GM21576 (cell line): ENCODE data around the gene KLHL12.

Experiments
- ATAC-seq: cut with Tn5 transposase; IDR thresholded peaks from one replicate; pipeline ENCODE4 v1.9.1; 2021; ENCODE audit warnings: mild to moderate bottlenecking, moderate library complexity; ENCODE audit not compliant: unreplicated experiment

The KLHL12 gene

DNA sequence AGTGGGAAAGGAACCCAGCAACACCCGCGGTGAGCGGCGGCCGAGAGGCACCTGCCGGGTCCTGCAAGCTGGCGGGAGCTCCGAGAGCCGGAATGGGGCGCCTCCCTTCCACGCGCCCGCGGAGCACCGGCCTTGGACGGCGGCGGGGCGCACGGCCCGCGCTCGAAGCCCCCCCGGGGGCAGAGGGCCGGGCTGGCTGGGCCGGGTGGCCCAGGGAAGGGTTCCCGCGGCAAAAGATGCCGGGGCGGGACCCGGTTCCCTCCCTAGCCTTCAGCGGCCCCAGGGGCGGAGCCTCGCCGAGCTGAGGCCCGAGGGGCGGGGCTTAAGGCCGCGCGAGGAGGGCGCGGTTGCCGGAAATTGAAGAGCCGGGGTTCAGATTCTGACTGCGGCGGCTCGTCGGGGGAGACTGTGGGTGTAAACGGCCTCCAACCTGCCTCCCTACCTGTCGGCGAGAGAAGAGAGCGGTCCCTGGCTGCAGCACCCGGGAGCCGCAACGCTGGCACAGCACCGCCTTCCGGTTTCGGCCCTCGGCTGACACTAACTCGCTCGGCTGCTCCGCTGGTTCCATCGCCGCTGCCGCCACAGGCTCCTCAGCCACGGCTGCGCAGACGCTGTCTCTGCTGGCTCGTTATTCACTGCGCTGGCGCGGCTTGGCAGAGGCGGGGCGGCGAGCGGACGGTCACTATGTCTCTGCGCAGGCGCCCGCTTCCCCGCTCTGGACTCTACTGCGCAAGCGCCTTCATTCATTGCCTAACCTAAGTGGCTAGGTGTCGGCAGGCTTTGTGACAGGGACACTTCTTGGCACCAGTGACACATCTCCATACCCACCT lies 38.3 kb downstream of the KLHL12 start, which contains the start of gene RABIF:
TSS of gene RABIF (minus strand) at position 619 of the 830 bp plus-strand sequence. CDS start at position 568, 51 bp downstream.
- peak; percentile 86 for ATAC-seq

- ATAC-seq = no peak
Observed at GRCh38 chr1:202888221-202888530, 38.9 kb downstream of the KLHL12 start.

DNA sequence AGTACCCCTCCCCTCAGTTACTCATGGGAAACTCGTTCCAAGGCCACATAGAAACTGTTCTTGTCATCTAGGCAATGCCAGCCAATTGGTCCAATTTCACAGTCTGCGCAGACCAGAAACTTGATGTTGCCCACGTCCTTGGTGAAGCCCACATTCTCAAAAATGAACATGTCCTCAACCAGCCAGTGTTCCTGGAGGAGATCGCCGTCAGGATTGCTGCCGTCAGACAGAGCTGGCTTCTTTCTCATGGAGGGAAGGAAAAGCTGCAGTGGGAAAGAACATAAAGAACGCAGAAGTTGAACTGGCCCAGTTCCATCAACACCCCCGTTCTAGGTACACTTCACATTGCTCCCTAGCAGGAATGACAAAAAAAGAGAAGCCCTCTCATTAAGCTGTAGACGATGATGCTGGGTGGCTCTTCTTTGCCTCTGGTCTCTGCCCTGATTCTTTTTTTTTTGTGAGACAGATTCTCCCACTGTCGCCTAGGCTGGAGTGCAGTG lies 46.0 kb downstream of the KLHL12 start:
- ATAC-seq = no peak

GRCh38 chr1:202880062-202880461 lies 47.0 kb downstream of the KLHL12 start:
- no peak for ATAC-seq

DNA sequence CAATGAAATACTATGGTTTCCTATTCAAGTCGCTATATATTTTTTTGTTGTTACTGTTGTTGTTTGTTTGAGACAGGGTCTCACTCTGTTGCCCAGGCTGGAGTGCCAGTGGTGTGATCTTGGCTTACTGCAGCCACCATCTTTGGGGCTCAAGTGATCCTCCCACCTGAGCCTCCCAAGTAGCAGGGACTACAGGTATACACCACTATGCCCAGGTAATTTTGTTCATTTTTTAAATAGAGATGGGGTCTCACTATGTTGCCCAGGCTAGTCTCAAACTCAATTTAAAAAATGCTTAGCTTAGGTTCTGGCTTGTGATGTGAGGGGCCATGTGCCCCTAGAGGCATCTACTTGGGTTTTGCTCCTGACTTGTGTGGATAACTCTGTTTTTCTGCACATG lies 47.9 kb downstream of the KLHL12 start:
- no peak for ATAC-seq

DNA sequence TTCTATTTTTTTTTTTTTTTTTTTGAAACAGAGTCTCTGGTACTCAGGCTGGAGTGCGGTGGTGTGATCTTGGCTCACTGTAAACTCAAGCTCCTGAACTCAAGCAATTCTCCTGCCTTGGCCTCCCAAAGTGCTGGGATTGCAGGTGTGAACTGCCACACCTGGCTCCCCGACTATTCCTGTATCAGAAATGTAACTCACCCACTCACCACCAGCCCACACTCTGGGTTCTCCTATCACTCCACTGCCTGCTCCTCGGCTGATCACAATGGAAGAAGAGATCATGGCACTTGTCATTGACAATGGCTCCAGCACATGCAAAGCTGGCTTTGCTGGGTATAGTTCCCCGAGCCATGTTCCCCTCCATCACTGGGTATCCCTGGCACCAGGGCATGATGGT lies 54.0 kb downstream of the KLHL12 start:
- no peak for ATAC-seq

DNA sequence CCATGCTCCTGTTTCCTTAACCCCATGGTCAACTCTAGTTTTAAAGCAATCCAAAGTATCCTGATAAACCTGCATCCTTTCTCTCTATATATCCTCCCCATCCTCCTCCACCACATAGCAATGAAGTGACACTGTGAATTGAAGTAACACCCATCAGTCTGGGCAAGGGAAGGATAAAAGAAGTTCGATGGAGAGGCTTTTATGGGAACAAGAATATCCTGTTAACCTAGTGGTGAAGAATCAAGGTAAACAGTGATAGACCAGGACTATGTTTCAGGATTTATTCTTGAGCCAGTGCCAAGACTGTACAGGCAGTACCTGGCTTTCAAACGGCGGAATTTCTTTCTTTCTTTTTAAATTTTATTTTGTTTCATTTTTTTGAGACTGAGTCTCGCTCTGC lies 55.7 kb downstream of the KLHL12 start:
- no peak for ATAC-seq

- no peak for ATAC-seq
Observed at GRCh38 chr1:202862679-202863560, 64.1 kb downstream of the KLHL12 start.

- ATAC-seq = peak; percentile 73
Observed at GRCh38 chr1:202861420-202862132, 65.5 kb downstream of the KLHL12 start.

- ATAC-seq = no peak
Observed at GRCh38 chr1:202860744-202861419, 66.2 kb downstream of the KLHL12 start.

- no peak for ATAC-seq
Observed at GRCh38 chr1:202858789-202859414, 68.1 kb downstream of the KLHL12 start.

DNA sequence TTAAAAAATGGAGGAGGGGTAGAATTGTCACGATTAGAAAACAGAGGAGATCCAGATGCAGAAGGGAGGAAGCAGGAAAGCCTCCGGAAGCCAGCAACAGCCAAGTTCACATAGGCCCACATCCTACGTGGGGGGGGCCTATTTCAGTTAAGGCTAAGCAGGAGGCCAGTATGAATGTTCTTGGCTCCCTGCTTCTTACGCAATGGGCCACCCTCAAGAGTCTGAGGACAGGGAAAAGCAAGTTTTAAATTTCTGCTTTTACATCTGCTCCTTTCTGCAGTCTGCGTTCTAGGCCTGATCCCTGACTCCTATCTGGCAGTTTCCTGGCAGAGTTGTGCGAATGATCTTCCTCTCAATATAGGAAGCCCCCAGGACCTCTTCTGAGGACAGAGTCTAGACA lies 68.7 kb downstream of the KLHL12 start:
- no peak for ATAC-seq

DNA sequence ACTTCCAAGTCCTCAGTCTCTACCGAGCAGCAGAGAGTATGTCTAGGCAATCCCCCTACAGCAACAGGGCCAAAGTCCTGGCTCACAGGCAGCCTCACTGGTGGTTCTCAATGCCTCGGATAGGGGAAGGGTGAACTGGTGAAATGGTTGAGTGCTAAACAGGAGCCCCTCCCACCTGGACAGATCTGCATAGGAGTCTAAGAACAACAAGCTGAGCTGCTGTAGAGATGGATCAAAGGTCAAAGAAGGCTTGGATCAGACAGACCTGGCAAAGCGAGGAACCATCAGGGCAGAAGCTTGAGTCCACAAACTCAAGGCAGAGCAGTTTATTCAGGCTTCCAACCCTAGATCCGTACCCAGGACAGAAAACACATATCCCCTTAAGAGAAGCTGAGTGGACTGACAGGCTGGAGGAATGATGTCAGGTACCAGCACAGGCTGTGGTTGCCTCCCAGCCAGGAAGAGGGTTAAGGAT lies 69.9 kb downstream of the KLHL12 start:
- ATAC-seq = no peak

DNA sequence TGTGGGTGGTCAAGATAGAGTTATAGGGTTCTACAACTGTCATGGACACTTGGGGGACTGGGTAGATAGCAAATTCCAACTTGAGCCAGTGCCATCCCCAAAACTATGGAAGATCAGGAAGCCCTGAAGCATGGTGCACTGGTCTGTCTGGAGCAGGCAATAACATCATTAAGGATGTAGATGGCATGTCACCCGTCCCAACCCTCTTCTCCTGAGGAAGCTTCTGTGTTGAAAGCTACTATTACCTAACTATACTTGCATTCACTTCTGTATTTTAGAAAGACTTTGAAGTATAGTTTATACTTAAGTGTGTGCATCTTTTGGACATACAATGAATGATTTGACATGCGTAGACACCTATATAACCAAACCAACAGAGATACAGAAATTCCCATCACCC lies 71.0 kb downstream of the KLHL12 start:
- ATAC-seq = no peak

- no peak for ATAC-seq
Observed at GRCh38 chr1:202854787-202855186, 72.2 kb downstream of the KLHL12 start.

GRCh38 chr1:202852163-202852904 lies 74.7 kb downstream of the KLHL12 start:
- no peak for ATAC-seq

- ATAC-seq = no peak
Observed at GRCh38 chr1:202850593-202851362, 76.3 kb downstream of the KLHL12 start.

- peak; percentile 81 for ATAC-seq
Observed at GRCh38 chr1:202848191-202848542, 78.9 kb downstream of the KLHL12 start.

DNA sequence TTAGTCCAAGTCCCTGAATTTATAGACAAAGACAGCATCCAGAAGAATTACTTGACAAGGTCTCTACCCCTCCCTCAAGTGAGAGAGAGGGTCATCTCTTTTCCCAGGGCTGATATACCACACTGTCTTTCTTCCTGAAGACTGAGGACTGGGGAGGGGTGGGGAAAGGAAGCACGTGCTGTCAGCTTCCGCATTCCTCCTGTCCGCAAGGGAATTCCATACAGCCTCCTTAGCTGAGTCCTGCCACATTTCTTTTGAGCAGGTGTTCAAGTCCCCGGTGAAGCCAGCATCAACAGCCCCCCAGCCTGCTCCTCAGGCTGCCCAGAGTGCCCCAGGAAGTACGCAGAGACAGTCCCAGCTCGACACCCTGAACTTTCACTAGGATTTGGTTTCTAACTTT lies 82.1 kb downstream of the KLHL12 start:
- no peak for ATAC-seq
